GM21529 (cell line): ENCODE measurements around the gene CUL7.
A peak's percentile ranks its signal among the peaks of the same experiment; 100 is the strongest.
"Not testable (repeated sequence)": the region's sequence is repeated elsewhere in the genome, so short reads cannot be mapped to it uniquely, and the experiment has no call there.

Experiments used
- ATAC-seq: cut with Tn5 transposase; IDR thresholded peaks from one replicate; pipeline ENCODE4 v1.9.1; 2021; ENCODE audit not compliant: unreplicated experiment

CUL7 gene

GRCh38 chr6:43016943-43017334 is 36.7 kb downstream of the CUL7 start:
- ATAC-seq: no peak

- no peak for ATAC-seq
These were observed 37.3 kb downstream of the CUL7 start for GRCh38 chr6:43016176-43016942.

- ATAC-seq: no peak
These were observed 39.2 kb downstream of the CUL7 start for GRCh38 chr6:43014434-43014909.

- peak; percentile 91 for ATAC-seq
These were observed 39.7 kb downstream of the CUL7 start, which contains the start of the genes KLHDC3 and MEA1 for GRCh38 chr6:43013843-43014433. KLHDC3 (plus strand) TSS chr6:43014249; CDS start chr6:43017193, 2,944 bp downstream. MEA1 (minus strand) TSS chr6:43013946; CDS start chr6:43013813, 133 bp downstream.

GRCh38 chr6:43013097-43013842 is 40.4 kb downstream of the CUL7 start:
- peak; percentile 2 for ATAC-seq

- no peak for ATAC-seq
These were observed 41.3 kb downstream of the CUL7 start for GRCh38 chr6:43012364-43012763.

- ATAC-seq: no peak
These were observed 42.4 kb downstream of the CUL7 start for GRCh38 chr6:43011207-43011606.

GRCh38 chr6:43009124-43009523 is 44.5 kb downstream of the CUL7 start:
- no peak for ATAC-seq

- ATAC-seq: no peak
These were observed 46.5 kb downstream of the CUL7 start for GRCh38 chr6:43007126-43007525.

- no peak for ATAC-seq
These were observed 47.4 kb downstream of the CUL7 start for GRCh38 chr6:43006251-43006650.

GRCh38 chr6:43005844-43006243 is 47.8 kb downstream of the CUL7 start:
- ATAC-seq: no peak

GRCh38 chr6:43001843-43002242 is 51.8 kb downstream of the CUL7 start:
- no peak for ATAC-seq

- not testable (repeated sequence) for ATAC-seq
These were observed 55.4 kb downstream of the CUL7 start for GRCh38 chr6:42998205-42998604.

GRCh38 chr6:42996513-42996912 is 57.1 kb downstream of the CUL7 start:
- no peak for ATAC-seq

GRCh38 chr6:42993445-42993844 is 60.2 kb downstream of the CUL7 start:
- no peak for ATAC-seq

GRCh38 chr6:42989923-42990322 is 63.7 kb downstream of the CUL7 start:
- ATAC-seq: no peak

GRCh38 chr6:42988486-42989020 is 65.1 kb downstream of the CUL7 start:
- no peak for ATAC-seq
